Karpas-422 (cell line): Measurements from ENCODE around the gene FMNL2. TPM values are rescaled to one million over a fixed set of nuclear protein-coding genes. Genes with fewer than 3 reads are reported as not detected.

Experiments
- DNase-seq: peaks from one replicate; pipeline ENCODE4 v3.0.0-alpha.2; 2015
- H2AFZ ChIP-seq: fragments of 200-600 bp; sonication (generic); 2 replicates; pipeline ENCODE4 v1.6.1; 2014; ENCODE audit warnings: antibody characterized with exemption, low read length, mixed read lengths
- H3K27ac ChIP-seq: fragments of 200-600 bp; sonication (generic); 2 replicates; pipeline ENCODE4 v1.5.1; 2014; ENCODE audit warnings: mild to moderate bottlenecking, low read length, moderate library complexity
- H3K27me3 ChIP-seq: fragments of 200-600 bp; sonication (generic); 2 replicates; pipeline ENCODE4 v1.6.1; 2014; ENCODE audit warnings: low read length, mixed read lengths
- H3K36me3 ChIP-seq: fragments of 200-600 bp; sonication (generic); 2 replicates; pipeline ENCODE4 v1.6.1; 2014; ENCODE audit warnings: low read length, mixed read lengths; ENCODE audit not compliant: insufficient read depth
- H3K4me1 ChIP-seq: fragments of 200-600 bp; sonication (generic); 2 replicates; pipeline ENCODE4 v1.6.1; 2014; ENCODE audit warnings: mild to moderate bottlenecking, low read length, mixed read lengths
- H3K4me2 ChIP-seq: fragments of 200-600 bp; sonication (generic); 2 replicates; pipeline ENCODE4 v1.6.1; 2014; ENCODE audit warnings: low read length, low read depth, mild to moderate bottlenecking; ENCODE audit not compliant: poor library complexity, severe bottlenecking
- H3K4me3 ChIP-seq: fragments of 200-600 bp; sonication (generic); 2 replicates; pipeline ENCODE4 v1.5.1; 2014; ENCODE audit warnings: mild to moderate bottlenecking, antibody characterized with exemption, low read length, mixed read lengths
- H3K79me2 ChIP-seq: fragments of 200-600 bp; sonication (generic); 2 replicates; pipeline ENCODE4 v1.6.1; 2014; ENCODE audit warnings: mild to moderate bottlenecking, low read length, mixed read lengths
- H3K9ac ChIP-seq: fragments of 200-600 bp; sonication (generic); 2 replicates; pipeline ENCODE4 v1.6.0; 2014; ENCODE audit warnings: low read length
- H3K9me2 ChIP-seq: fragments of 200-600 bp; sonication (generic), shearing (Covaris generic); replicated peaks from 2 replicates; pipeline ENCODE4 v1.6.0; 2014; ENCODE audit warnings: mild to moderate bottlenecking, low read length, moderate library complexity; ENCODE audit not compliant: insufficient read depth
- H3K9me3 ChIP-seq: fragments of 300-700, 200-600 bp; sonication (generic); 2 replicates; pipeline ENCODE4 v1.6.1; 2014; ENCODE audit warnings: low read length, mixed read lengths
- H4K20me1 ChIP-seq: fragments of 200-600 bp; sonication (generic); 2 replicates; pipeline ENCODE4 v1.6.1; 2014; ENCODE audit warnings: mild to moderate bottlenecking, antibody characterized with exemption, low read length, low read depth; ENCODE audit not compliant: insufficient read depth
- total RNA-seq: library from RNA; depleted of rRNA; stranded (reverse); fragments of >200 nt; shearing (Covaris generic); gene quantifications from 2 replicates; pipeline ENCODE4 v1.2.3, GENCODE V29; 2014; ENCODE audit warnings: low replicate concordance

Gene FMNL2
- total RNA-seq, 1 experiment from 2014 or later: 3.2 TPM

- Histone ChIP-seq H4K20me1 (no peaks in the 10 kb centered on the region), H3K79me2 (no peaks in the 10 kb centered on the region), H3K9me3 (no peaks in the 10 kb centered on the region), H3K9ac (no peak overlapping the region), H3K4me1 (peaks cover 6% of the 10 kb centered on the region), H3K27me3 (no peaks in the 10 kb centered on the region), H3K4me2 (no peak overlapping the region), H3K9me2 (no peaks in the 10 kb centered on the region), H3K4me3 (no peak overlapping the region), H2AFZ (no peak overlapping the region), H3K27ac (no peak overlapping the region), H3K36me3 (no peaks in the 10 kb centered on the region)
- no peak for DNase-seq
Measured at GRCh38 chr2:152492911-152493310, 157.9 kb downstream of the FMNL2 start.

- Histone ChIP-seq H3K79me2 (no peaks in the 10 kb centered on the region), H3K27me3 (no peaks in the 10 kb centered on the region)
Measured at GRCh38 chr2:152493417-152493816, 158.4 kb downstream of the FMNL2 start.

GRCh38 chr2:152493945-152494528 is 159.1 kb downstream of the FMNL2 start:
- H3K79me2 ChIP-seq: no peaks in the 10 kb centered on the region

More at GRCh38 chr2:152493417-152493816, 158.4 kb downstream of the FMNL2 start:
- Histone ChIP-seq H3K36me3 (no peaks in the 10 kb centered on the region), H3K9me2 (no peaks in the 10 kb centered on the region), H3K4me2 (no peak overlapping the region), H3K9me3 (no peaks in the 10 kb centered on the region), H3K9ac (no peak overlapping the region), H3K27ac (no peak overlapping the region), H3K4me1 (peaks cover 6% of the 10 kb centered on the region), H3K4me3 (no peak overlapping the region), H2AFZ (no peak overlapping the region), H4K20me1 (no peaks in the 10 kb centered on the region)
- DNase-seq: no peak

GRCh38 chr2:152496371-152496770 is 161.4 kb downstream of the FMNL2 start:
- Histone ChIP-seq H3K9me3 (no peaks in the 10 kb centered on the region), H3K4me1 (no peaks in the 10 kb centered on the region), H4K20me1 (no peaks in the 10 kb centered on the region), H2AFZ (no peak overlapping the region), H3K9ac (no peak overlapping the region), H3K27me3 (no peaks in the 10 kb centered on the region), H3K27ac (no peak overlapping the region), H3K9me2 (no peaks in the 10 kb centered on the region), H3K4me3 (no peak overlapping the region), H3K36me3 (no peaks in the 10 kb centered on the region), H3K79me2 (no peaks in the 10 kb centered on the region), H3K4me2 (no peak overlapping the region)
- DNase-seq: no peak

More at GRCh38 chr2:152493945-152494528, 159.1 kb downstream of the FMNL2 start:
- H3K27ac ChIP-seq: no peak overlapping the region
- no peak overlapping the region for H3K9ac ChIP-seq
- no peaks in the 10 kb centered on the region for H4K20me1 ChIP-seq
- H3K9me3 ChIP-seq: no peaks in the 10 kb centered on the region
- H3K4me3 ChIP-seq: no peak overlapping the region
- no peaks in the 10 kb centered on the region for H3K36me3 ChIP-seq
- H3K27me3 ChIP-seq: no peaks in the 10 kb centered on the region
- DNase-seq: no peak
- no peaks in the 10 kb centered on the region for H3K9me2 ChIP-seq
- peaks cover 6% of the 10 kb centered on the region for H3K4me1 ChIP-seq
- no peak overlapping the region for H2AFZ ChIP-seq
- no peak overlapping the region for H3K4me2 ChIP-seq

GRCh38 chr2:152497481-152498052 is 162.6 kb downstream of the FMNL2 start:
- Histone ChIP-seq H3K4me1 (no peaks in the 10 kb centered on the region), H3K36me3 (no peaks in the 10 kb centered on the region), H3K27ac (no peak overlapping the region), H3K4me2 (no peak overlapping the region), H3K9me2 (no peaks in the 10 kb centered on the region), H3K27me3 (no peaks in the 10 kb centered on the region), H3K4me3 (no peak overlapping the region), H3K79me2 (no peaks in the 10 kb centered on the region), H4K20me1 (no peaks in the 10 kb centered on the region), H3K9me3 (no peaks in the 10 kb centered on the region), H3K9ac (no peak overlapping the region), H2AFZ (no peak overlapping the region)
- no peak for DNase-seq

- Histone ChIP-seq H2AFZ (no peak overlapping the region), H3K9ac (no peak overlapping the region), H3K79me2 (no peaks in the 10 kb centered on the region), H3K4me1 (no peaks in the 10 kb centered on the region), H3K27me3 (no peaks in the 10 kb centered on the region), H3K4me2 (no peak overlapping the region), H3K36me3 (no peaks in the 10 kb centered on the region), H3K9me3 (no peaks in the 10 kb centered on the region), H3K27ac (no peak overlapping the region), H4K20me1 (no peaks in the 10 kb centered on the region), H3K4me3 (no peak overlapping the region), H3K9me2 (no peaks in the 10 kb centered on the region)
- no peak for DNase-seq
Measured at GRCh38 chr2:152499331-152499816, 164.4 kb downstream of the FMNL2 start.

- H3K9me2 ChIP-seq: no peaks in the 10 kb centered on the region
- no peaks in the 10 kb centered on the region for H3K79me2 ChIP-seq
- no peaks in the 10 kb centered on the region for H3K36me3 ChIP-seq
- H3K4me2 ChIP-seq: no peak overlapping the region
- no peak overlapping the region for H2AFZ ChIP-seq
- no peak overlapping the region for H3K4me3 ChIP-seq
- H3K4me1 ChIP-seq: no peaks in the 10 kb centered on the region
- no peaks in the 10 kb centered on the region for H3K9me3 ChIP-seq
- no peaks in the 10 kb centered on the region for H3K27me3 ChIP-seq
- H4K20me1 ChIP-seq: no peaks in the 10 kb centered on the region
- H3K9ac ChIP-seq: no peak overlapping the region
- no peak overlapping the region for H3K27ac ChIP-seq
- no peak for DNase-seq
Measured at GRCh38 chr2:152499896-152500735, 165.1 kb downstream of the FMNL2 start.

- Histone ChIP-seq H3K27me3 (no peaks in the 10 kb centered on the region), H3K9me2 (no peaks in the 10 kb centered on the region), H4K20me1 (no peaks in the 10 kb centered on the region), H3K27ac (no peak overlapping the region), H3K36me3 (no peaks in the 10 kb centered on the region), H3K4me3 (no peak overlapping the region), H3K79me2 (no peaks in the 10 kb centered on the region), H3K4me1 (no peaks in the 10 kb centered on the region), H3K4me2 (no peak overlapping the region), H3K9me3 (no peaks in the 10 kb centered on the region), H2AFZ (no peak overlapping the region), H3K9ac (no peak overlapping the region)
- DNase-seq: no peak
Measured at GRCh38 chr2:152500772-152501171, 165.8 kb downstream of the FMNL2 start.
